HG03064 (cell line): ENCODE data around the gene OSBPL9.

ENCODE experiments used
- ATAC-seq: cut with Tn5 transposase; IDR thresholded peaks from one replicate; pipeline ENCODE4 v1.9.1; 2021; ENCODE audit warnings: low read depth; ENCODE audit not compliant: unreplicated experiment

OSBPL9 gene, protein sequence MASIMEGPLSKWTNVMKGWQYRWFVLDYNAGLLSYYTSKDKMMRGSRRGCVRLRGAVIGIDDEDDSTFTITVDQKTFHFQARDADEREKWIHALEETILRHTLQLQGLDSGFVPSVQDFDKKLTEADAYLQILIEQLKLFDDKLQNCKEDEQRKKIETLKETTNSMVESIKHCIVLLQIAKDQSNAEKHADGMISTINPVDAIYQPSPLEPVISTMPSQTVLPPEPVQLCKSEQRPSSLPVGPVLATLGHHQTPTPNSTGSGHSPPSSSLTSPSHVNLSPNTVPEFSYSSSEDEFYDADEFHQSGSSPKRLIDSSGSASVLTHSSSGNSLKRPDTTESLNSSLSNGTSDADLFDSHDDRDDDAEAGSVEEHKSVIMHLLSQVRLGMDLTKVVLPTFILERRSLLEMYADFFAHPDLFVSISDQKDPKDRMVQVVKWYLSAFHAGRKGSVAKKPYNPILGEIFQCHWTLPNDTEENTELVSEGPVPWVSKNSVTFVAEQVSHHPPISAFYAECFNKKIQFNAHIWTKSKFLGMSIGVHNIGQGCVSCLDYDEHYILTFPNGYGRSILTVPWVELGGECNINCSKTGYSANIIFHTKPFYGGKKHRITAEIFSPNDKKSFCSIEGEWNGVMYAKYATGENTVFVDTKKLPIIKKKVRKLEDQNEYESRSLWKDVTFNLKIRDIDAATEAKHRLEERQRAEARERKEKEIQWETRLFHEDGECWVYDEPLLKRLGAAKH

DNA sequence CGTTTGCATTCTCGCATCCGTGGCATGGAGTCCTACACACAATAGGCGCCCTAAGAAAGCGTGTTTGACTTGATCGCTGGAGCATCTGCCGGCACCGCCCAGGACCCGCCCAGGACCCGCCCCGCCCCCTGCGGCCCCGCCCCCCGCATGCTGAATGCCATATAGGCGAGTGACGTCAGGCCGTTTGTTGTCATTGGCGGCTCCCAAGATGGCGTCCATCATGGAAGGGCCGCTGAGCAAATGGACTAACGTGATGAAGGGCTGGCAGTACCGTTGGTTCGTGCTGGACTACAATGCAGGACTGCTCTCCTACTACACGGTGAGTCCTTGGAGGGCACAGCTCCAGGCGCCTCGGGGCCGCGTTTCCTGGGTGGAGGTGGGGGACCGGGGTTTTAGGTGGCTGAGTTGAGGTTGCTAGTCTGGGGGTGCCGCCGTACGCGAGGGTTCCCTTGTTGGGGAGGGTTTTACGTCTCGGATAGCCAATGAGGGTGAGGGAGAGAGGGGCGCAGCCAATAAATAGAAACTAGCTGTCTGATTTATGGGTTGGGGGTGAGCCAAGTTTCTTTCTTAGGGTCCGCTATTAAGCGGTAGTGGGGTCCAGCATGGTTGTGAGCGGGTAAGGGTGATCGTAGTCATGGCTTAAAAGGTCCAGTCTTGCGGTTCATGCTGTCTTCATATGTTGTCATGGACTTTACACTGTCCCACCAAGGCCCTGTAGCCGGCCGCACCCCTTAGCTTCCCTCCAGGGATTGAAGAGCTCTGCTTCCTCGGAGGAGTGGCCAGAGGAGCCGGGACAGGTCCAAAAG is at the start of gene OSBPL9:
OSBPL9 (plus strand) TSS at position 190 of the 806 bp plus-strand sequence; CDS start at position 209, 19 bp downstream.
- ATAC-seq, result peak; percentile 84

GRCh38 chr1:51567653-51568052 is 49.2 kb upstream of the OSBPL9 start:
- ATAC-seq, result no peak

GRCh38 chr1:51568231-51568935 is 48.5 kb upstream of the OSBPL9 start:
- no peak for ATAC-seq

DNA sequence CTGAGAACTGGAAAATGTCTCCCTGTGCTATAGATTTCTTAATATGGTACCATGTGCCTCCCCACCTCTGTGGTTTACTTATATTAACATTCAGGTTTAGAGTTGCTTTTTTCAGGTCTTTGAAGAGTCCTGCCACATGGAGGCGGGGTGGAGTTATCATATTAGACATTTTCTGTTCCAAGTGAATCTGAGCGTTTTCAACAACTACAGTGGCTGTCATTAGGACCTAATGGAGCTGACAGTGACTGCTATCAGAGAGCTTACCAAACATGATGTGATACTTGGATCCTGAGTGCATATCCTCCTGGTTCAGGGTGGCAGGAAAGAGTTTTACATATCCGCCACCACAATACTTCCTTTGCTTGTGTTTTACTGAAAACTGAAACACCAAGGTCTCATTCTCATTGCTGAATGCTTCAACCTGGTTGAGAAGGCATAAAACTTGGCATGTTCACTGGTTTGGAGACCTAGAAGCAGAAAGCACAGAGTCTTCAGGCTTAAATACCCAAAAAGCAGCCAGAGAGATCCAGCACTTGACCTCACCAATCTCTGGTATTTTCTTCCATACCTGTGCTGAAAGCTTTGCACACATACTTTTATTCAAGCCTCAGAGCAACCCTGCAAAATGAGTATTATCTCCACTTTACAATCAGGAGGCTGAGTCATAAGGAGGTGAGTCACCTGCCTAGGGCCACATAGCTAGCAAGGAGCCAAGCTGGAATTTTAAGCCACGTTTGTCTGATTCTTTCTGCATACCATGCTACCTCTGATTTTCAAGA is 47.4 kb upstream of the OSBPL9 start:
- peak; percentile 73 for ATAC-seq

GRCh38 chr1:51570063-51570710 is 46.7 kb upstream of the OSBPL9 start:
- ATAC-seq, result peak; percentile 25

- ATAC-seq, result no peak
Measured at GRCh38 chr1:51572365-51572764, 44.5 kb upstream of the OSBPL9 start.

GRCh38 chr1:51574796-51575195 is 42.1 kb upstream of the OSBPL9 start:
- no peak for ATAC-seq

DNA sequence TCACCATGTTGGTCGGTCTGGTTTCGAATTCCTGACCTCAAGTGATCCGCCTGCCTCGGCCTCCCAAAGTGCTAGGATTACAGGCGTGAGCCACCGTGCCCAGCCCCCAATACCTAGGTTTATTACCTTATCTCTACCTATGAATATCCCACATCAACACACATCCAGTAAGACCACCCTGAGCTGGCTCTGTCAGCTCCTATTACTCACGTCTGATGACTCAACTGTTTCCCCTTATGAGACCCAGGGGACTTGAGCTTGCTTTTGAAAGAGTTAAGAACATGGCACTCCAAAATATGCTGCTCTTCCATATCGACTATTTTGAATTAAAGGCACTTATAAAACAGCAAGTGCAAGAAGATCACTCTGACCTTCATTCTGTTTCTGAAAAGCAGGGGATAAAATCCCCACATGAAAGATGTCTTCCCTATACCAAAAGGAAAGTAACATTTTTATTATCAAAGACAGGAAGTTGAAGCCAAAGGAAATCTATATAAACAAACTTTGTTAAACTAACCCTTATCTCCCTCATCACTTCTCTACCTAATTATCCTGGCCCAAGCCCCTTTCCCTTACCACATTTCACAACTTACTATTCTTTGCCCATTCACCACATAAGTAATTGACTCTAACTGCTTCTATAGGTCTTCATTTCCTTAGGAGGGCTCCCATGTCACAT is 41.3 kb upstream of the OSBPL9 start:
- no peak for ATAC-seq

DNA sequence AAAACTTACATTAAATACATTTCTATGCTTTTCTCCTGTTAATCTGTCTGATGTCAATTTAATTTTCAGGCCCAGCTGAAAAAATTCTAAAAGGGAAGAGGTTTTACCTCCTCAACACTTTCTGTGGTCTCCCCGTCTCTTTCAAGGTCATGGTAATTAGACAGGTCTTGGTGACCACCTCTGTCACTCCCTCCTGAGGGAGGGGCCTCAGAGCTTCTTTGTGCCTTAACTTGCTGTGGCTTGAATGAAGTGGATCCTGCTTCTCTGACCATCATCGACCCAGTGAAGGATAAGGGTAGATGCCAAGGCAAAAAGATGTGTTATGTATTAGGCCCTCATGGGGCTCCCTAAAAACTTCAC is 40.8 kb upstream of the OSBPL9 start:
- no peak for ATAC-seq

- no peak for ATAC-seq
Measured at GRCh38 chr1:51576923-51577322, 40.0 kb upstream of the OSBPL9 start.

- ATAC-seq, result no peak
Measured at GRCh38 chr1:51578383-51579109, 38.3 kb upstream of the OSBPL9 start.

GRCh38 chr1:51581238-51581637 is 35.7 kb upstream of the OSBPL9 start:
- no peak for ATAC-seq

- ATAC-seq, result no peak
Measured at GRCh38 chr1:51583532-51583931, 33.4 kb upstream of the OSBPL9 start.

DNA sequence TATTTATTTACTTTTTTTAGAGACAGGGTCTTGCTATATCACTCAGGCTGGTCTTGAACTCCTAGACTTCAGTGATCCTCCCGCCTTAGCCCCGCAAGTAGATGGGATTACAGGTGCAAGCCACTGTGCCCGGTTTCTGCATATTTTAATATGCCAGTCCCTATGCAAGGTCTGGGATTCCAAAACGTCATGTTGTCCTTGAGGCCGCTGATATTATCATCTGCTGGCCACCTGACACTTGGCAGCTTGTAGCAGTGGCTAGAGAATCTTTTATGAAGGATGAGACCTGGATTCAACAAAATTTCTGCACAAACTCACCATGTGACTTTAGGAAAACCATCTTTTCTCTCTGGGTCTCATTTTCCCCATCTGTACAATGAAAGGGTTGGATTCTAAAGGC is 32.9 kb upstream of the OSBPL9 start:
- ATAC-seq, result no peak

- ATAC-seq, result no peak
Measured at GRCh38 chr1:51592711-51593110, 24.2 kb upstream of the OSBPL9 start.

- ATAC-seq, result no peak
Measured at GRCh38 chr1:51594716-51595115, 22.2 kb upstream of the OSBPL9 start.

DNA sequence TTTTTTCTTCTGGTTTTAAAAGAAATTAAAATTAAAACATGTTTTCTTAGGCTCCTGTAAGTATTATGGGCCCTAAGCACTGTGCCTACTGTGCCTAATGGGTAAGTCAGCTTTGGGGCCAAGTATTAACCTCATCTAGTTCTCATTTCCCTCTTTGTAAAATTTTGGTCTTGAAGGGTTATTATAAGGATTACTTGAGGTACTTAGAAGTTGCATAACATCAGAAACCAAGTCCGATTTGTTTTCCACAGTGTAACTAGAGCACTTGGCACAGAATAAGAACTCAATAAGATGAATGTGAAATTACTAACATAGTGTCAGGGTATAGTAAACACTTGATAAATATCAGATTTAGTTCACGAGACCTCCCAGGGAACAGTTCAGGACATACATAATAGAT is 16.4 kb upstream of the OSBPL9 start:
- ATAC-seq, result no peak

DNA sequence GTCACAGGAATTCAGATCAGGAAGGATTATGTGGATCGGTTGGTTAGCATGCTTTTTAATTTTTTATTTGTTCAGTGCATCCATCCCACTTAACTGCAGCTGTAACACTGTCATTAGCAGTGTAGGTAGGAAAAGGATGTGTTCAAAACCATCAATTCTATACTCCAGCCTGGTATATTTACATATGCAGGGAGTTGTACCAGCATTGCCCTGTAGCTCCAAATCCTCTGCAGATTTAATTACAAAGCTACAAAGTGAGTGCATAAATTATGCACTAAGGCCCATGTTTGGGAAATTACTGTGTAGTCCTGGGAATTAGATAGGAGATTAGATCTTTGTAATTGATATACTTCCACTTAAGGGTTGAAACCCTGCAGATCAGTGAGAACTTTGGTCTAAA is 15.9 kb upstream of the OSBPL9 start:
- ATAC-seq, result no peak
